Hematopoietic multipotent progenitor cell (in vitro differentiated cells): ENCODE data around the gene CATSPER1. TPM values are rescaled to one million over a fixed set of nuclear protein-coding genes. Genes with fewer than 3 reads are reported as not detected.

Experiments
- DNase-seq, 3 donors: peaks; one replicate each; pipeline ENCODE4 v3.0.0-alpha.2; 2011 to 2015; ENCODE audit warnings: low read depth in 2 of 3, low spot score in 2 of 3
- total RNA-seq: library from RNA; depleted of rRNA; stranded (reverse); fragments of >200 nt; gene quantifications from one replicate; pipeline ENCODE4 v1.2.3, GENCODE V29; 2012

CATSPER1 gene
- total RNA-seq, 1 donor: 0.27 TPM

- DNase-seq: no peak
Measured at GRCh38 chr11:65976216-65977176, 49.8 kb downstream of the CATSPER1 start.

- DNase-seq: no peak
Measured at GRCh38 chr11:65975771-65976170, 50.5 kb downstream of the CATSPER1 start.

- DNase-seq: no peak
Measured at GRCh38 chr11:65973439-65974110, 52.7 kb downstream of the CATSPER1 start.

GRCh38 chr11:65972116-65972515 is 54.2 kb downstream of the CATSPER1 start:
- no peak for DNase-seq

- DNase-seq: no peak
Measured at GRCh38 chr11:65968600-65969482, 57.4 kb downstream of the CATSPER1 start.

GRCh38 chr11:65967329-65967934 is 58.8 kb downstream of the CATSPER1 start:
- no peak for DNase-seq

Other genes with a start within 250 kb of the CATSPER1 start
- 16.2 TPM for gene AP5B1, start 245.5 kb downstream of the CATSPER1 start, total RNA-seq
- gene OVOL1, start 239.4 kb downstream of the CATSPER1 start, total RNA-seq: 0.27 TPM
- 4.3 TPM for gene SNX32, start 192.5 kb downstream of the CATSPER1 start, total RNA-seq
- gene CFL1, start 168.3 kb downstream of the CATSPER1 start, total RNA-seq: 701 TPM
- gene MUS81, start 166.0 kb downstream of the CATSPER1 start, total RNA-seq: 85.1 TPM
- gene EFEMP2, start 153.7 kb downstream of the CATSPER1 start, total RNA-seq: 13.7 TPM
- 95.9 TPM for gene CTSW, start 146.6 kb downstream of the CATSPER1 start, total RNA-seq
- 193 TPM for gene FIBP, start 138.0 kb downstream of the CATSPER1 start, total RNA-seq
- gene CCDC85B, start 135.8 kb downstream of the CATSPER1 start, total RNA-seq: 43.6 TPM
- 24.5 TPM for gene FOSL1, start 126.1 kb downstream of the CATSPER1 start, total RNA-seq
- 52.8 TPM for gene C11orf68, start 107.4 kb downstream of the CATSPER1 start, total RNA-seq
- gene DRAP1, start 107.1 kb downstream of the CATSPER1 start, total RNA-seq: 104 TPM
- not detected for gene TSGA10IP, start 81.0 kb downstream of the CATSPER1 start, total RNA-seq
- gene SART1, start 64.7 kb downstream of the CATSPER1 start, total RNA-seq: 62.2 TPM
- gene EIF1AD, start 24.3 kb downstream of the CATSPER1 start, total RNA-seq: 22.6 TPM
- 21.5 TPM for gene BANF1, start 24.0 kb downstream of the CATSPER1 start, total RNA-seq
- gene CST6, start 14.5 kb downstream of the CATSPER1 start, total RNA-seq: not detected
- gene GAL3ST3, start 22.7 kb upstream of the CATSPER1 start, total RNA-seq: 3.2 TPM
- 197 TPM for gene SF3B2, start 25.9 kb upstream of the CATSPER1 start, total RNA-seq
- gene PACS1, start 43.8 kb upstream of the CATSPER1 start, total RNA-seq: 75.9 TPM
- 11.8 TPM for gene KLC2, start 231.2 kb upstream of the CATSPER1 start, total RNA-seq
- 103 TPM for gene RAB1B, start 242.2 kb upstream of the CATSPER1 start, total RNA-seq